Measurements from ENCODE around the gene SLC66A3.

DNA sequence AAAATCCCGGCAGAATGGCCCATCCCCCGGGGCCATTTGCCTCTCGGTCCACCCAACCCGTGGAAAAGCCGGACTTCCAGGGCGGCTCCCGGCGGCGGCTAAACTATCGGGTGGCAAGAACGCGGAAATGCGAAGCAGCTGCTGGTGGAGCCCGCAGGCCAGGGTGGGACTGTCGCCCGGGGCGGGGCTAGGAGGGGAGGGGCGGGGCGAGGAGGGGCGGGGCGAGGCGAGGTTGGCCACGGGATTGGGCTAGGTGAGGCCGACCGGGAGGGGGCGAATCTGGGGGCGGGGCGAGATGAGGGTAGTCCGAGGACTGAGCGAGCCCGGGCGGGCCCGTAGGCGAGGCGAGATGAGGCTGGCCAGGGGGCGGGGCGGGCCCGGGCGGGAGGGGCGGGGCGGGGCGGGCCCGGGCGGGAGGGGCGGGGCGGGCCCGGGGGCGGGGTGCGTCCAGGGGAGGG, 315 bp upstream of the SLC66A3 start:
- TF ChIP-seq TEAD1 (CRISPR knock-in tag; IDR thresholded peaks at IDR 0.05) (no peak), CTCF (IDR thresholded peaks at IDR 0.05) (no peak), PRRX2 (CRISPR knock-in tag; IDR thresholded peaks at IDR 0.05) (no peak), CREB1 (CRISPR knock-in tag; IDR thresholded peaks at IDR 0.05) (no peak), FOXP1 (CRISPR knock-in tag; IDR thresholded peaks at IDR 0.05; ENCODE audit: borderline replicate concordance) (no peak), ZNF416 (CRISPR knock-in tag; IDR thresholded peaks at IDR 0.05) (no peak), ATF1 (CRISPR knock-in tag; IDR thresholded peaks at IDR 0.05) (no peak), ZNF671 (CRISPR knock-in tag; IDR thresholded peaks at IDR 0.05) (no peak)
